NCI-H2196 (cell line): ENCODE measurements around the gene RGS12.
"Not testable (repeated sequence)": the region's sequence is repeated elsewhere in the genome, so short reads cannot be mapped to it uniquely, and the experiment has no call there.

Experiments
- DNase-seq: peaks from one replicate; lab custom pipeline; 2025; ENCODE audit not compliant: unreplicated experiment; lab: John Stamatoyannopoulos, UW

The RGS12 gene

GRCh38 chr4:3294401-3295241 lies 1.8 kb downstream of the RGS12 start:
- DNase-seq: no peak

- DNase-seq: no peak
Measured at GRCh38 chr4:3295837-3296624, 3.2 kb downstream of the RGS12 start.

GRCh38 chr4:3296651-3297050 lies 3.8 kb downstream of the RGS12 start:
- DNase-seq: no peak

GRCh38 chr4:3297066-3297859 lies 4.4 kb downstream of the RGS12 start:
- no peak for DNase-seq

GRCh38 chr4:3299122-3299975 lies 6.5 kb downstream of the RGS12 start:
- DNase-seq: no peak

GRCh38 chr4:3299976-3300671 lies 7.3 kb downstream of the RGS12 start:
- DNase-seq: no peak

- not testable (repeated sequence) for DNase-seq
Measured at GRCh38 chr4:3300882-3301281, 8.1 kb downstream of the RGS12 start.

GRCh38 chr4:3301450-3302172 lies 8.8 kb downstream of the RGS12 start:
- no peak for DNase-seq

- no peak for DNase-seq
Measured at GRCh38 chr4:3302173-3302785, 9.5 kb downstream of the RGS12 start.

GRCh38 chr4:3302786-3303564 lies 10.2 kb downstream of the RGS12 start:
- DNase-seq: no peak

- no peak for DNase-seq
Measured at GRCh38 chr4:3303565-3303824, 10.7 kb downstream of the RGS12 start.

- DNase-seq: no peak
Measured at GRCh38 chr4:3303923-3304710, 11.3 kb downstream of the RGS12 start.

GRCh38 chr4:3304831-3305609 lies 12.2 kb downstream of the RGS12 start:
- peak; percentile 11 for DNase-seq

GRCh38 chr4:3305610-3306371 lies 13.0 kb downstream of the RGS12 start:
- DNase-seq: peak; percentile 45

- DNase-seq: no peak
Measured at GRCh38 chr4:3306450-3306849, 13.6 kb downstream of the RGS12 start.

GRCh38 chr4:3307060-3307459 lies 14.2 kb downstream of the RGS12 start:
- DNase-seq: no peak
